HUES6 (cell line): ENCODE measurements around the gene MAD2L2.
A peak's percentile ranks its signal among the peaks of the same experiment; 100 is the strongest.

ENCODE experiments used
- H3K27ac ChIP-seq: 2 replicates; pipeline ENCODE4 v1.7.0; 2013; ENCODE audit warnings: low read depth, mild to moderate bottlenecking, low read length, inconsistent platforms
- H3K27me3 ChIP-seq: 2 replicates; pipeline ENCODE4 v1.6.1; 2013; ENCODE audit warnings: low read length; ENCODE audit not compliant: control insufficient read depth, insufficient read depth
- H3K36me3 ChIP-seq: 2 replicates; pipeline ENCODE4 v1.6.1; 2013; ENCODE audit warnings: low read length; ENCODE audit not compliant: control insufficient read depth, insufficient read depth
- H3K4me1 ChIP-seq: 2 replicates; pipeline ENCODE4 v1.6.1; 2013; ENCODE audit warnings: low read length; ENCODE audit not compliant: control insufficient read depth, insufficient read depth
- H3K4me3 ChIP-seq: 2 replicates; pipeline ENCODE4 v1.5.1; 2013; ENCODE audit warnings: low read depth, low read length
- H3K9ac ChIP-seq: one replicate; pipeline ENCODE4 v1.6.1; 2013; ENCODE audit warnings: mild to moderate bottlenecking, low read length
- H3K9me3 ChIP-seq: 2 replicates; pipeline ENCODE4 v1.6.1; 2013; ENCODE audit warnings: low read depth, low read length; ENCODE audit not compliant: control insufficient read depth, insufficient read depth

The MAD2L2 gene

GRCh38 chr1:11678442-11678841 lies 2.5 kb downstream of the MAD2L2 start:
- peaks cover 24% of the 10 kb centered on the region for H3K4me1 ChIP-seq
- no peaks in the 10 kb centered on the region for H3K9me3 ChIP-seq
- no peak overlapping the region for H3K9ac ChIP-seq
- H3K4me3 ChIP-seq, result no peak overlapping the region
- no peak overlapping the region for H3K27ac ChIP-seq
- H3K27me3 ChIP-seq, result no peaks in the 10 kb centered on the region
- H3K36me3 ChIP-seq, result peaks cover 57% of the 10 kb centered on the region

- Histone ChIP-seq H3K27ac (no peak overlapping the region), H3K4me3 (no peak overlapping the region), H3K4me1 (peaks cover 7% of the 10 kb centered on the region), H3K9me3 (no peaks in the 10 kb centered on the region), H3K9ac (no peak overlapping the region), H3K36me3 (peaks cover 75% of the 10 kb centered on the region), H3K27me3 (no peaks in the 10 kb centered on the region)
Measured at GRCh38 chr1:11676386-11677103, 4.4 kb downstream of the MAD2L2 start.

GRCh38 chr1:11675325-11675724 lies 5.6 kb downstream of the MAD2L2 start:
- Histone ChIP-seq H3K9ac (no peak overlapping the region), H3K4me3 (no peak overlapping the region), H3K36me3 (peaks cover 87% of the 10 kb centered on the region), H3K27ac (no peak overlapping the region), H3K4me1 (peaks cover 7% of the 10 kb centered on the region), H3K9me3 (no peaks in the 10 kb centered on the region), H3K27me3 (no peaks in the 10 kb centered on the region)

GRCh38 chr1:11674488-11674887 lies 6.5 kb downstream of the MAD2L2 start:
- Histone ChIP-seq H3K4me3 (no peak overlapping the region), H3K27me3 (no peaks in the 10 kb centered on the region), H3K4me1 (peaks cover 4% of the 10 kb centered on the region), H3K9ac (no peak overlapping the region), H3K36me3 (peaks cover 87% of the 10 kb centered on the region), H3K9me3 (no peaks in the 10 kb centered on the region), H3K27ac (no peak overlapping the region)

- no peak overlapping the region for H3K27ac ChIP-seq
- H3K4me3 ChIP-seq, result no peak overlapping the region
- H3K36me3 ChIP-seq, result peaks cover 86% of the 10 kb centered on the region
- no peaks in the 10 kb centered on the region for H3K27me3 ChIP-seq
- H3K4me1 ChIP-seq, result no peaks in the 10 kb centered on the region
- no peak overlapping the region for H3K9ac ChIP-seq
- no peaks in the 10 kb centered on the region for H3K9me3 ChIP-seq
Measured at GRCh38 chr1:11673089-11673769, 7.7 kb downstream of the MAD2L2 start.

- no peak overlapping the region for H3K4me3 ChIP-seq
- no peaks in the 10 kb centered on the region for H3K9me3 ChIP-seq
- H3K36me3 ChIP-seq, result peaks cover 83% of the 10 kb centered on the region
- H3K27me3 ChIP-seq, result no peaks in the 10 kb centered on the region
- no peaks in the 10 kb centered on the region for H3K4me1 ChIP-seq
- no peak overlapping the region for H3K27ac ChIP-seq
- H3K9ac ChIP-seq, result no peak overlapping the region
Measured at GRCh38 chr1:11671544-11672286, 9.2 kb downstream of the MAD2L2 start.

GRCh38 chr1:11671205-11671543 lies 9.8 kb downstream of the MAD2L2 start:
- Histone ChIP-seq H3K9me3 (no peaks in the 10 kb centered on the region), H3K27ac (no peak overlapping the region), H3K4me3 (no peak overlapping the region), H3K27me3 (no peaks in the 10 kb centered on the region), H3K36me3 (peaks cover 77% of the 10 kb centered on the region), H3K9ac (no peak overlapping the region), H3K4me1 (no peaks in the 10 kb centered on the region)

- Histone ChIP-seq H3K4me3 (no peak overlapping the region), H3K9ac (no peak overlapping the region), H3K27ac (no peak overlapping the region), H3K9me3 (no peaks in the 10 kb centered on the region), H3K27me3 (no peaks in the 10 kb centered on the region), H3K36me3 (peaks cover 73% of the 10 kb centered on the region), H3K4me1 (no peaks in the 10 kb centered on the region)
Measured at GRCh38 chr1:11670747-11671146, 10.2 kb downstream of the MAD2L2 start.

- H3K9ac ChIP-seq, result no peak overlapping the region
- H3K9me3 ChIP-seq, result no peaks in the 10 kb centered on the region
- no peaks in the 10 kb centered on the region for H3K4me1 ChIP-seq
- H3K4me3 ChIP-seq, result no peak overlapping the region
- H3K27me3 ChIP-seq, result peaks cover 3% of the 10 kb centered on the region; the same call in 1 of the 2 replicates
- H3K36me3 ChIP-seq, result peaks cover 53% of the 10 kb centered on the region
- no peak overlapping the region for H3K27ac ChIP-seq
Measured at GRCh38 chr1:11668516-11668915, 12.4 kb downstream of the MAD2L2 start.

GRCh38 chr1:11664336-11665065 lies 16.4 kb downstream of the MAD2L2 start:
- Histone ChIP-seq H3K9ac (peak overlapping the region; percentile 81), H3K9me3 (no peaks in the 10 kb centered on the region), H3K36me3 (peaks cover 38% of the 10 kb centered on the region), H3K4me1 (no peaks in the 10 kb centered on the region), H3K27ac (peak overlapping the region; percentile 66; the same call in 1 of the 2 replicates), H3K27me3 (peaks cover 7% of the 10 kb centered on the region; the same call in 1 of the 2 replicates), H3K4me3 (peak overlapping the region; percentile 67)
